ENCODE results near the gene MYBPH. TPM values are rescaled to one million over a fixed set of nuclear protein-coding genes. Genes with fewer than 3 reads are reported as not detected.

The MYBPH gene
- polyA plus RNA-seq, 1 donor from 2014 or later: not detected

DNA sequence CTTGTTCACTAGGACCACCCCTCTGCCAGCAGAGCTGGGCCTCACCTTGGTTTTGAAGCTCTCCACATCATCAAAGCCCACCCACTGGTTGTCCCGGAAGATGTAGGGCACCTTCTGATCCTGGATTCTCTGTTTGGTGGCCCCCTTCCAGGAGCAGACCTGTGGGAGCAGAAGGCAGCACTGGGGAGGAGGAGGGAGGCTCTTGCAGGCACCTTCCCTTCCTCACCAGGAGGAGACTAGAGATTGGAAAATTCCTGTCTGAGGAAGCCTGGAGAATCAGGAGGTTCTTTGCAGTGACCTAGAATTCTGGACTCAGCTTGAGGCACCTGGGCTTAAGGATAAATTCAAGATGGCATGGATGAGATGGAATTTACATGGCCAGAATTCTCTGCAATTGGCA is 43.5 kb upstream of the MYBPH start:
- TF ChIP-seq EZH2 (IDR thresholded peaks at IDR 0.05; ENCODE audit: borderline replicate concordance, insufficient read depth, low read length, poor library complexity, severe bottlenecking) (no peak), EP300 (conservative IDR thresholded peaks at IDR 0.05; ENCODE audit: poor library complexity, severe bottlenecking) (no peak), TAF1 (IDR thresholded peaks at IDR 0.05; ENCODE audit: low read depth) (no peak), POLR2AphosphoS5 (IDR thresholded peaks at IDR 0.05) (no peak), SMC3 (conservative IDR thresholded peaks at IDR 0.05; ENCODE audit: poor library complexity) (no peak), MXI1 (conservative IDR thresholded peaks at IDR 0.05; ENCODE audit: poor library complexity, severe bottlenecking) (no peak), RAD21 (conservative IDR thresholded peaks at IDR 0.05) (no peak)
- TF ChIP-seq, protein P1, sequence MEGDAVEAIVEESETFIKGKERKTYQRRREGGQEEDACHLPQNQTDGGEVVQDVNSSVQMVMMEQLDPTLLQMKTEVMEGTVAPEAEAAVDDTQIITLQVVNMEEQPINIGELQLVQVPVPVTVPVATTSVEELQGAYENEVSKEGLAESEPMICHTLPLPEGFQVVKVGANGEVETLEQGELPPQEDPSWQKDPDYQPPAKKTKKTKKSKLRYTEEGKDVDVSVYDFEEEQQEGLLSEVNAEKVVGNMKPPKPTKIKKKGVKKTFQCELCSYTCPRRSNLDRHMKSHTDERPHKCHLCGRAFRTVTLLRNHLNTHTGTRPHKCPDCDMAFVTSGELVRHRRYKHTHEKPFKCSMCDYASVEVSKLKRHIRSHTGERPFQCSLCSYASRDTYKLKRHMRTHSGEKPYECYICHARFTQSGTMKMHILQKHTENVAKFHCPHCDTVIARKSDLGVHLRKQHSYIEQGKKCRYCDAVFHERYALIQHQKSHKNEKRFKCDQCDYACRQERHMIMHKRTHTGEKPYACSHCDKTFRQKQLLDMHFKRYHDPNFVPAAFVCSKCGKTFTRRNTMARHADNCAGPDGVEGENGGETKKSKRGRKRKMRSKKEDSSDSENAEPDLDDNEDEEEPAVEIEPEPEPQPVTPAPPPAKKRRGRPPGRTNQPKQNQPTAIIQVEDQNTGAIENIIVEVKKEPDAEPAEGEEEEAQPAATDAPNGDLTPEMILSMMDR (IDR thresholded peaks at IDR 0.05; ENCODE audit: poor library complexity, severe bottlenecking): no peak
- TF ChIP-seq, protein P2, sequence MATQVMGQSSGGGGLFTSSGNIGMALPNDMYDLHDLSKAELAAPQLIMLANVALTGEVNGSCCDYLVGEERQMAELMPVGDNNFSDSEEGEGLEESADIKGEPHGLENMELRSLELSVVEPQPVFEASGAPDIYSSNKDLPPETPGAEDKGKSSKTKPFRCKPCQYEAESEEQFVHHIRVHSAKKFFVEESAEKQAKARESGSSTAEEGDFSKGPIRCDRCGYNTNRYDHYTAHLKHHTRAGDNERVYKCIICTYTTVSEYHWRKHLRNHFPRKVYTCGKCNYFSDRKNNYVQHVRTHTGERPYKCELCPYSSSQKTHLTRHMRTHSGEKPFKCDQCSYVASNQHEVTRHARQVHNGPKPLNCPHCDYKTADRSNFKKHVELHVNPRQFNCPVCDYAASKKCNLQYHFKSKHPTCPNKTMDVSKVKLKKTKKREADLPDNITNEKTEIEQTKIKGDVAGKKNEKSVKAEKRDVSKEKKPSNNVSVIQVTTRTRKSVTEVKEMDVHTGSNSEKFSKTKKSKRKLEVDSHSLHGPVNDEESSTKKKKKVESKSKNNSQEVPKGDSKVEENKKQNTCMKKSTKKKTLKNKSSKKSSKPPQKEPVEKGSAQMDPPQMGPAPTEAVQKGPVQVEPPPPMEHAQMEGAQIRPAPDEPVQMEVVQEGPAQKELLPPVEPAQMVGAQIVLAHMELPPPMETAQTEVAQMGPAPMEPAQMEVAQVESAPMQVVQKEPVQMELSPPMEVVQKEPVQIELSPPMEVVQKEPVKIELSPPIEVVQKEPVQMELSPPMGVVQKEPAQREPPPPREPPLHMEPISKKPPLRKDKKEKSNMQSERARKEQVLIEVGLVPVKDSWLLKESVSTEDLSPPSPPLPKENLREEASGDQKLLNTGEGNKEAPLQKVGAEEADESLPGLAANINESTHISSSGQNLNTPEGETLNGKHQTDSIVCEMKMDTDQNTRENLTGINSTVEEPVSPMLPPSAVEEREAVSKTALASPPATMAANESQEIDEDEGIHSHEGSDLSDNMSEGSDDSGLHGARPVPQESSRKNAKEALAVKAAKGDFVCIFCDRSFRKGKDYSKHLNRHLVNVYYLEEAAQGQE (IDR thresholded peaks at IDR 0.05; ENCODE audit: borderline replicate concordance): no peak
- Histone ChIP-seq H3K4me2 (ENCODE audit: low read length) (no peak overlapping the region), H3K4me3 (ENCODE audit: low read length) (no peak overlapping the region)

DNA sequence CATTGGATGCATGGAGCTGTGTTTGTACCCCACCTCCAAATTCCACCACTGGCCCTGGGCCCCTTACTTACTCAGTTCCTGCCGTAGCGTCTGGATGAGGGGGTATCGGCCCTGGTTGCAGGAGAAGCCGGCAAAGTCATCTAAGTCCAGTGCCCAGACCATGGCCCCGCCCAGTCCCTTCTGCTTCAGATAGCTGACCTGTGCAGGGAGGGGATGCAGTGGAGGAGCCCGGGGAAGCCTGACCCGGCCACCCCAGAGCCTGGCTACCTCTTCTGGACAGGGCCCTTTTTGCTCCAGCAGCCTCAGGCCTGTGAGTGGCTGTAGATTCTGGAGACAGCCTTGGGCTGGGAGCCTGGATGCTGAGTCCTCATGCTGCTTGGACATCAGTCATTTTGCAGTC is 42.0 kb upstream of the MYBPH start:
- Histone ChIP-seq H3K4me2 (ENCODE audit: low read length) (no peak overlapping the region), H4K20me1 (ENCODE audit: insufficient read depth) (no peaks in the 10 kb centered on the region), H3K27me3 (ENCODE audit: insufficient read depth, low read depth, low read length) (no peaks in the 10 kb centered on the region), H3K36me3 (ENCODE audit: insufficient read depth, low read length) (no peaks in the 10 kb centered on the region), H3K79me2 (replicated peaks; ENCODE audit: insufficient read depth, low read length) (no peaks in the 10 kb centered on the region), H3K9me2 (ENCODE audit: insufficient read depth, low read length) (no peaks in the 10 kb centered on the region), H3K27ac (ENCODE audit: low read length) (no peak overlapping the region), H3K9ac (ENCODE audit: low read length) (no peak overlapping the region), H3K4me3 (ENCODE audit: low read length) (no peak overlapping the region), H3K9me3 (ENCODE audit: low read length) (no peaks in the 10 kb centered on the region), H2AFZ (ENCODE audit: low read depth, low read length) (no peak overlapping the region), H3F3A (ENCODE audit: insufficient read depth, low read length, poor library complexity, severe bottlenecking) (no peaks in the 10 kb centered on the region)
- TF ChIP-seq POLR2AphosphoS5 (IDR thresholded peaks at IDR 0.05) (no peak), EZH2 (IDR thresholded peaks at IDR 0.05; ENCODE audit: borderline replicate concordance, insufficient read depth, low read length, poor library complexity, severe bottlenecking) (no peak), SMC3 (conservative IDR thresholded peaks at IDR 0.05; ENCODE audit: poor library complexity) (no peak), EP300 (conservative IDR thresholded peaks at IDR 0.05; ENCODE audit: poor library complexity, severe bottlenecking) (no peak), RAD21 (conservative IDR thresholded peaks at IDR 0.05) (no peak), MXI1 (conservative IDR thresholded peaks at IDR 0.05; ENCODE audit: poor library complexity, severe bottlenecking) (no peak), TAF1 (IDR thresholded peaks at IDR 0.05; ENCODE audit: low read depth) (no peak)
- TF ChIP-seq, protein P2 (IDR thresholded peaks at IDR 0.05; ENCODE audit: borderline replicate concordance): no peak
- TF ChIP-seq, protein P1 (IDR thresholded peaks at IDR 0.05; ENCODE audit: poor library complexity, severe bottlenecking): no peak

More for the DNA sequence above, 43.5 kb upstream of the MYBPH start:
- Histone ChIP-seq H3K27ac (ENCODE audit: low read length) (no peak overlapping the region), H3K79me2 (replicated peaks; ENCODE audit: insufficient read depth, low read length) (no peaks in the 10 kb centered on the region), H3K9ac (ENCODE audit: low read length) (no peak overlapping the region), H3K27me3 (ENCODE audit: insufficient read depth, low read depth, low read length) (no peaks in the 10 kb centered on the region), H3K9me3 (ENCODE audit: low read length) (no peaks in the 10 kb centered on the region), H3K36me3 (ENCODE audit: insufficient read depth, low read length) (no peaks in the 10 kb centered on the region), H2AFZ (ENCODE audit: low read depth, low read length) (no peak overlapping the region), H3F3A (ENCODE audit: insufficient read depth, low read length, poor library complexity, severe bottlenecking) (no peaks in the 10 kb centered on the region), H3K9me2 (ENCODE audit: insufficient read depth, low read length) (no peaks in the 10 kb centered on the region), H4K20me1 (ENCODE audit: insufficient read depth) (no peaks in the 10 kb centered on the region)

Data from neural cell (in vitro differentiated cells).